ENCODE measurements around the gene TANGO6.

Gene TANGO6

DNA sequence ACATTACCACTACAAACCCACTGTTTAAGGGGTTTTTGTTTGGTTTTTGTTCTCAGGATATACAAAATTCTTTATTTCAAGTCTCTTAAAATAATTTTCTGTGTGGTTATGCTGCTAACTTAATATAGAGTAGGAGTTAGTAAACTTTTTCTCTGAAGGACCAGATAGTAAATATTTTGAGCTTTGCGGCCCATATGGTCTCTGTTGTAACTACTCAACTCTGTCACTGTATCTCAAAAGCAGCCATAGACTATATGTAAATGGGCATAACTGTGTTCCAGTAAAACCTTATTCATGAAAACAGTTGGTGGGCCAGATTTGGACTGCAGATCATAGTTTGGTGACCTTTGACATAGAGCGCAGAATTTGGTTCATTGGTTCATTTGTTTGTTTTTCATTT is 7.2 kb downstream of the TANGO6 start:
- H3K27ac Mint-ChIP-seq: no peak overlapping the region
- H3K27me3 Mint-ChIP-seq (ENCODE audit: low read depth): no peaks in the 10 kb centered on the region
- peaks cover 2% of the 10 kb centered on the region for H3K9me3 Mint-ChIP-seq
- TF ChIP-seq, protein P1, sequence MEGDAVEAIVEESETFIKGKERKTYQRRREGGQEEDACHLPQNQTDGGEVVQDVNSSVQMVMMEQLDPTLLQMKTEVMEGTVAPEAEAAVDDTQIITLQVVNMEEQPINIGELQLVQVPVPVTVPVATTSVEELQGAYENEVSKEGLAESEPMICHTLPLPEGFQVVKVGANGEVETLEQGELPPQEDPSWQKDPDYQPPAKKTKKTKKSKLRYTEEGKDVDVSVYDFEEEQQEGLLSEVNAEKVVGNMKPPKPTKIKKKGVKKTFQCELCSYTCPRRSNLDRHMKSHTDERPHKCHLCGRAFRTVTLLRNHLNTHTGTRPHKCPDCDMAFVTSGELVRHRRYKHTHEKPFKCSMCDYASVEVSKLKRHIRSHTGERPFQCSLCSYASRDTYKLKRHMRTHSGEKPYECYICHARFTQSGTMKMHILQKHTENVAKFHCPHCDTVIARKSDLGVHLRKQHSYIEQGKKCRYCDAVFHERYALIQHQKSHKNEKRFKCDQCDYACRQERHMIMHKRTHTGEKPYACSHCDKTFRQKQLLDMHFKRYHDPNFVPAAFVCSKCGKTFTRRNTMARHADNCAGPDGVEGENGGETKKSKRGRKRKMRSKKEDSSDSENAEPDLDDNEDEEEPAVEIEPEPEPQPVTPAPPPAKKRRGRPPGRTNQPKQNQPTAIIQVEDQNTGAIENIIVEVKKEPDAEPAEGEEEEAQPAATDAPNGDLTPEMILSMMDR (IDR thresholded peaks at IDR 0.05; ENCODE audit: unreplicated experiment in 3 of 3): no peak
- no peaks in the 10 kb centered on the region for H3K36me3 Mint-ChIP-seq (ENCODE audit: low read depth)
- H3K4me1 Mint-ChIP-seq: peaks cover 4% of the 10 kb centered on the region
- no peak overlapping the region for H3K4me3 Mint-ChIP-seq

DNA sequence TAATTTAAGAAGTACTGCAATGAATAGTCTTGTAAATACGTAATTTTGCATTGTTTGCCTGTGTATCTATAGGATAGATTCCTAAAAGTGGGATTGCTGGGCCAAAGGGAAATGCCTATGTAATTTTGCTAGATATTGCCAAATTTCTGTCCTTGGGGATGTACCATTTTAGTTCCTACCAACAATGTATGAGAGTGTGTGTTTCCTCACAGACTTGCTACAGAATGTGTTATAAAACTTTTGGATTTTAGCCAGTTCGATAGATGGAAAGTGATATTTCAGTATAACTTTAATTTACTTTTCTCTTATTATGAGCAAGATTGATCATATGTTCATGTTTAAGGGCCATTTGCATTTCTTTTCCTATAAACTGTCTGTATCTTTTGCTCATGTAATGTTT is 8.3 kb downstream of the TANGO6 start:
- H3K27me3 Mint-ChIP-seq (ENCODE audit: low read depth): no peaks in the 10 kb centered on the region
- TF ChIP-seq, protein P1 (IDR thresholded peaks at IDR 0.05; ENCODE audit: unreplicated experiment in 3 of 3): no peak
- no peak overlapping the region for H3K27ac Mint-ChIP-seq
- no peak overlapping the region for H3K4me3 Mint-ChIP-seq
- H3K4me1 Mint-ChIP-seq: peaks cover 4% of the 10 kb centered on the region
- peaks cover 5% of the 10 kb centered on the region for H3K9me3 Mint-ChIP-seq
- H3K36me3 Mint-ChIP-seq (ENCODE audit: low read depth): no peaks in the 10 kb centered on the region

DNA sequence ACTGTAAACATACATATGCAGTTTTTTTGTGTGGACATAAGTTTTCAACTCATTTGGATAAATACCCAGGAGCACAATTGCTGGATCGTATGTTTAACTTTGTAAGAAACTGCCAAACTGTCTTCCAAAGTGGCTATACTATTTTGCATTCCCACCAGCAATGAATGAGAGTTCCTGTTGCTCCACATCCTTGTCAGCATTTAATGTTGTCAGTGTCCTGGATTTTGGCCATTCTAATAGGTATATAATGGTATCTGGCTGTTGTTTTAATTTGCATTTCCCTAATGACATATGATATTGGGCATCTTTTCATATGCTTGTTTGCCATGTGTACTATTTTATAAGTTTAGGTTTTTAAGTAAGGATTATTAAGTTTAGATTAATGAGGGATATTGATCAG is 14.1 kb downstream of the TANGO6 start:
- no peak overlapping the region for H3K27ac Mint-ChIP-seq
- H3K27me3 Mint-ChIP-seq (ENCODE audit: low read depth): no peaks in the 10 kb centered on the region
- TF ChIP-seq, protein P1 (IDR thresholded peaks at IDR 0.05; ENCODE audit: unreplicated experiment in 3 of 3): no peak
- H3K9me3 Mint-ChIP-seq: peaks cover 5% of the 10 kb centered on the region
- no peak overlapping the region for H3K4me3 Mint-ChIP-seq
- no peaks in the 10 kb centered on the region for H3K4me1 Mint-ChIP-seq
- peaks cover 17% of the 10 kb centered on the region for H3K36me3 Mint-ChIP-seq (ENCODE audit: low read depth)

DNA sequence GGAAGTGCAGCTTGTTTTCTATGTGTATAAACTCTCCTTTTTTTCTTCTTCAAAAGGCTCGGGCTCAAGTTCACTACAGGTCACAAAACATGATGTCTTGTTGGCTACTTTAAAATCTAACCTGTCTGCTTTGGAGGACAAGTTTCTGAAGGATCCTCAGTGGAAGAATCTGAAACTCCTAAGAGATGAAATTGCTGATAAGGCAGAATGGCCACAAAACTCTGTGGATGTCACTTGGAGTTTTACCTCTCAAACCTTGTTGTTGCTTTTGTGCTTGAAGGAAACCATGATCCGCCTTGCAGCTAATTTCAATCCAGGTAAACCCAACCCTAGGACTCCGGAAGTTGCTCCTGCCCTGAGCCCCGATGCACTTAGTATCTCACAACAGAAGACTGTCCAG is 16.5 kb downstream of the TANGO6 start:
- Mint-ChIP-seq H3K9me3 (peaks cover 2% of the 10 kb centered on the region), H3K4me1 (no peaks in the 10 kb centered on the region), H3K27me3 (ENCODE audit: low read depth) (no peaks in the 10 kb centered on the region), H3K4me3 (no peak overlapping the region), H3K36me3 (ENCODE audit: low read depth) (peaks cover 17% of the 10 kb centered on the region), H3K27ac (no peak overlapping the region)
- TF ChIP-seq, protein P1 (IDR thresholded peaks at IDR 0.05; ENCODE audit: unreplicated experiment in 3 of 3): no peak

DNA sequence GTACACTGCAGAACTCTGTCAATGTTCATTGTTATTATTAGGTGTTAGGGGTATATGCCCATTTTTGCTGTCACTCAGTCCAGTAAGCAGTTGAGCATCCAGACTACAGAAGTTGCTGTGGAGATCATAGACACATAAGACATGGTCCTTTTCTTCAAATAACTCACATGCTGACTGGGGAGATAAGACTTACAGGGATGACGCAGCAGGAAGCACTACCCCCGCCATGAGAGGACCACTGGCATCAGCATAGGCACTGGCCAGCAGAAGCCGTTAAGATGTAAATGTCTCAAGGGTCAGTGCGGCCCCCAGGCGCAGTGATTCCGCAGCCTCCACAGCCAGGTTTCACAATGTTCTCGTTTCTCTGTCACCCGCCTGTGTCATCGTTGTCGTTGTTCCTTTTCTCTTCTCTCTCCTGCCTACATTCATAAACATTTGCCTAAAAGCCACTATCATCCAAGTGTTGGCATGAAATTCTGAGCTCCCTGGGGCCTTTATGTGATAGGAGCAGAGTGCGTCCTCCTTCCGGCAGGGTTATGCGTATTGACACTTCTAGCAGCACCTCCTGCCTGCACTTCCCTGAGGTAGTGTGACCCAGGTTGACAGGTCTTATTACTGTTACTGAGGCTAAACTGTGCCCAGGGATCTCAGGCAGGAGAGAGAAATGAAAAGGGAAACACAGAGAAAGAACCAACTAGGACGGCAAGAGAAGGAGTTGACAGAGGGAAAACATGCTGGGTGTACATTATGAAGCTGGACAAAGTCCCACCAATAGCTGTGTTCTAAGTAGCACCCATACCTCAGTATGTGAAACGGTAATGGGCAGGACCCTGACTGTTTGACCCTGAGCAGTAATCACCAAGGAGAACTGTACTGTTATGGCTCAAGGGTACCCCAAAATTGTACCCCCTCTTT is 17.9 kb downstream of the TANGO6 start:
- no peaks in the 10 kb centered on the region for H3K27me3 Mint-ChIP-seq (ENCODE audit: low read depth)
- no peaks in the 10 kb centered on the region for H3K9me3 Mint-ChIP-seq
- H3K36me3 Mint-ChIP-seq (ENCODE audit: low read depth): peaks cover 17% of the 10 kb centered on the region
- H3K4me3 Mint-ChIP-seq: no peak overlapping the region
- H3K4me1 Mint-ChIP-seq: no peaks in the 10 kb centered on the region
- no peak overlapping the region for H3K27ac Mint-ChIP-seq
- TF ChIP-seq, protein P1 (IDR thresholded peaks at IDR 0.05; ENCODE audit: unreplicated experiment in 3 of 3): no peak

DNA sequence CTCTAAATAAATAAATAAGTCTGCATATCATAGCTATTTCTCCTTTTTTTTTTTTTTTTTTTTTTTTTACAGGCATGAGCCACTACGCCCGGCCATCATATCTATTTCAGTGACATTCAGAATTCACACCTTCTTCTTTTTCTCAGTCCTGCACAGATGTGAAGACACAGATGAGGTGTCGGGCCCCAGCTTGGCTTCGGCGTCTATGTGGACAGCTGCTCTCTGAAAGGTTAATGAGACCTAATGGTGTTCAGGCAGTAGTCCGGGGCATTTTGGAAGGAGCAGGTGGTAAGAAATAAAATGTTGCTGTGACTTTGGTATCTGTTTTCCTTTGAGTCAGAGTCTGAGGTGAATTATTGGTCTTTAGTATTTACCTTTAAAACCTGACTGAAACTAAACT is 23.6 kb downstream of the TANGO6 start:
- peaks cover 20% of the 10 kb centered on the region for H3K36me3 Mint-ChIP-seq (ENCODE audit: low read depth)
- H3K9me3 Mint-ChIP-seq: no peaks in the 10 kb centered on the region

More for the DNA sequence above, 23.6 kb downstream of the TANGO6 start:
- Mint-ChIP-seq H3K27me3 (ENCODE audit: low read depth) (peaks cover 4% of the 10 kb centered on the region), H3K4me1 (no peaks in the 10 kb centered on the region), H3K4me3 (no peak overlapping the region), H3K27ac (no peak overlapping the region)
- TF ChIP-seq, protein P1 (IDR thresholded peaks at IDR 0.05; ENCODE audit: unreplicated experiment in 3 of 3): no peak
